Ishikawa (cell line): ENCODE measurements around the gene CLEC3B.

Experiments used
- CEBPB ChIP-seq: IDR thresholded peaks from 2 replicates; pipeline ENCODE4 v1.6.1; 2012
- CREB1 ChIP-seq: IDR thresholded peaks from 2 replicates; pipeline ENCODE4 v1.6.1; 2012; ENCODE audit warnings: low read depth
- EGR1 ChIP-seq: IDR thresholded peaks from 2 replicates; pipeline ENCODE4 v1.6.1; 2012
- EP300 ChIP-seq: IDR thresholded peaks from 2 replicates; pipeline ENCODE4 v1.6.1; 2012; ENCODE audit warnings: borderline replicate concordance
- FOXM1 ChIP-seq: IDR thresholded peaks from 2 replicates; pipeline ENCODE4 v1.6.1; 2012; ENCODE audit warnings: low read depth, borderline replicate concordance
- NFIC ChIP-seq: IDR thresholded peaks from 2 replicates; pipeline ENCODE4 v1.6.1; 2012
- RAD21 ChIP-seq: IDR thresholded peaks from 2 replicates; pipeline ENCODE4 v1.6.1; 2012; ENCODE audit warnings: low read depth
- REST ChIP-seq: IDR thresholded peaks from 2 replicates; pipeline ENCODE4 v1.6.1; 2012; ENCODE audit warnings: low read depth, mild to moderate bottlenecking
- TAF1 ChIP-seq: IDR thresholded peaks from 2 replicates; pipeline ENCODE4 v1.6.1; 2012; ENCODE audit warnings: low read depth, mild to moderate bottlenecking
- TCF12 ChIP-seq: IDR thresholded peaks from 2 replicates; pipeline ENCODE4 v1.6.1; 2012; ENCODE audit warnings: low read depth
- TEAD4 ChIP-seq: IDR thresholded peaks from 2 replicates; pipeline ENCODE4 v1.6.1; 2012
- YY1 ChIP-seq: IDR thresholded peaks from 2 replicates; pipeline ENCODE4 v1.6.1; 2012; ENCODE audit warnings: low read depth
- ZBTB7A ChIP-seq: IDR thresholded peaks from 2 replicates; pipeline ENCODE4 v1.6.1; 2012; ENCODE audit warnings: low read depth
- TF ChIP-seq, protein P1 (sequence below): IDR thresholded peaks from 2 replicates; pipeline ENCODE4 v1.6.1; 2012
- TF ChIP-seq, protein P2 (sequence below): IDR thresholded peaks from 2 replicates; pipeline ENCODE4 v1.6.1; 2012

The CLEC3B gene

GRCh38 chr3:45079715-45080114 lies 53.6 kb downstream of the CLEC3B start:
- TF ChIP-seq, protein P1, sequence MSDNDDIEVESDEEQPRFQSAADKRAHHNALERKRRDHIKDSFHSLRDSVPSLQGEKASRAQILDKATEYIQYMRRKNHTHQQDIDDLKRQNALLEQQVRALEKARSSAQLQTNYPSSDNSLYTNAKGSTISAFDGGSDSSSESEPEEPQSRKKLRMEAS: no peak
- TF ChIP-seq TEAD4: no peak
- TF ChIP-seq, protein P2, sequence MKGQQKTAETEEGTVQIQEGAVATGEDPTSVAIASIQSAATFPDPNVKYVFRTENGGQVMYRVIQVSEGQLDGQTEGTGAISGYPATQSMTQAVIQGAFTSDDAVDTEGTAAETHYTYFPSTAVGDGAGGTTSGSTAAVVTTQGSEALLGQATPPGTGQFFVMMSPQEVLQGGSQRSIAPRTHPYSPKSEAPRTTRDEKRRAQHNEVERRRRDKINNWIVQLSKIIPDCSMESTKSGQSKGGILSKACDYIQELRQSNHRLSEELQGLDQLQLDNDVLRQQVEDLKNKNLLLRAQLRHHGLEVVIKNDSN: no peak

- TF ChIP-seq TCF12 (no peak), CREB1 (no peak), TAF1 (no peak), EP300 (no peak), CEBPB (no peak), ZBTB7A (no peak), YY1 (no peak)
- TF ChIP-seq, protein P1: no peak
Measured at GRCh38 chr3:45080824-45081223, 54.7 kb downstream of the CLEC3B start.

GRCh38 chr3:45081506-45082141 lies 55.5 kb downstream of the CLEC3B start:
- no peak for TF ChIP-seq RAD21

- no peak for TF ChIP-seq FOXM1
- no peak for TF ChIP-seq CEBPB
- TF ChIP-seq, protein P1: no peak
- TF ChIP-seq CREB1: no peak
- TF ChIP-seq TAF1: no peak
- TF ChIP-seq, protein P2: no peak
- TF ChIP-seq TCF12: no peak
Measured at GRCh38 chr3:45082142-45082538, 56.0 kb downstream of the CLEC3B start.

- TF ChIP-seq YY1 (no peak), CREB1 (no peak), TCF12 (no peak), REST (no peak), NFIC (no peak)
Measured at GRCh38 chr3:45083023-45083422, 56.9 kb downstream of the CLEC3B start.

- TF ChIP-seq EGR1 (no peak), NFIC (no peak), ZBTB7A (no peak), RAD21 (no peak), TCF12 (no peak), TEAD4 (no peak), EP300 (no peak), CREB1 (no peak), FOXM1 (no peak), CEBPB (no peak)
- TF ChIP-seq, protein P2: no peak
- TF ChIP-seq, protein P1: no peak
Measured at GRCh38 chr3:45084361-45084760, 58.3 kb downstream of the CLEC3B start.

GRCh38 chr3:45084820-45085816 lies 59.0 kb downstream of the CLEC3B start:
- TF ChIP-seq, protein P1: no peak
- no peak for TF ChIP-seq REST
- TF ChIP-seq NFIC: no peak
- TF ChIP-seq EGR1: no peak
- TF ChIP-seq, protein P2: no peak
